K562 (cell line): ENCODE data around the gene PAN2. TPM values are rescaled to one million over a fixed set of nuclear protein-coding genes. Genes with fewer than 3 reads are reported as not detected.

Experiments used
- COPS2 ChIP-seq: fragments of 450-650 bp; conservative IDR thresholded peaks from 2 replicates; pipeline ENCODE4 v1.6.1; 2016; ENCODE audit warnings: mild to moderate bottlenecking, moderate library complexity
- EZH2 ChIP-seq: IDR thresholded peaks from 2 replicates; pipeline ENCODE4 v1.6.1; 2012; ENCODE audit warnings: low read depth, mild to moderate bottlenecking, inconsistent platforms, low read length, borderline replicate concordance
- JUND ChIP-seq, 2 experiments: IDR thresholded peaks; 2 replicates in 1 of 2; 3 replicates in 1 of 2; pipeline ENCODE4 v1.6.1; 2011; ENCODE audit warnings: borderline replicate concordance in 2 of 2, low read depth in 2 of 2, low read length in 2 of 2, improper control_type of control experiment in 1 of 2, missing biosample characterization in 1 of 2, missing genetic modification characterization in 1 of 2, missing genetic modification reagents in 1 of 2
- KLF6 ChIP-seq: fragments of 250-450 bp; sonication (Bioruptor Pico); IDR thresholded peaks from 2 replicates; pipeline ENCODE4 v1.4.0; 2020; ENCODE audit warnings: mild to moderate bottlenecking, moderate library complexity, borderline replicate concordance
- NR1H2 ChIP-seq: sonication (generic); formaldehyde crosslinking; IDR thresholded peaks from 2 replicates; pipeline ENCODE4 v1.4.0; 2020; ENCODE audit warnings: mild to moderate bottlenecking, missing genetic modification reagents
- POLR3G ChIP-seq: IDR thresholded peaks from 2 replicates; pipeline ENCODE4 v1.6.1; 2011; ENCODE audit not compliant: insufficient read length, insufficient replicate concordance; ENCODE audit errors: extremely low read depth
- RB1 ChIP-seq: fragments of 450-650 bp; IDR thresholded peaks from 2 replicates; pipeline ENCODE4 v1.6.1; 2017; ENCODE audit warnings: low read depth, mild to moderate bottlenecking
- RNF2 ChIP-seq: sonication (generic); IDR thresholded peaks from 2 replicates; pipeline ENCODE4 v1.6.1; 2016
- SIX5 ChIP-seq, 2 experiments: IDR thresholded peaks; 2 replicates each; pipeline ENCODE4 v1.6.1; 2011; ENCODE audit warnings: low read length in 2 of 2, borderline replicate concordance in 1 of 2, low read depth in 1 of 2, mild to moderate bottlenecking in 1 of 2, moderate library complexity in 1 of 2; ENCODE audit not compliant: insufficient read depth in 1 of 2
- STAG1 ChIP-seq: sonication (generic); formaldehyde crosslinking; IDR thresholded peaks from 2 replicates; pipeline ENCODE4 v1.5.0; 2020; ENCODE audit warnings: missing genetic modification reagents, borderline replicate concordance
- ZKSCAN1 ChIP-seq: fragments of 150-350 bp; IDR thresholded peaks from 2 replicates; pipeline ENCODE4 v1.6.1; 2016; ENCODE audit warnings: low read depth, low read length
- ZNF134 ChIP-seq: fragments of 250-450 bp; sonication (Bioruptor Pico); conservative IDR thresholded peaks from 2 replicates; pipeline ENCODE4 v1.4.0; 2020
- ZNF232 ChIP-seq: sonication (generic); formaldehyde crosslinking; IDR thresholded peaks from 2 replicates; pipeline ENCODE4 v1.8.0; 2022; ENCODE audit warnings: mild to moderate bottlenecking, missing genetic modification reagents
- ZNF253 ChIP-seq: fragments of 250-450 bp; sonication (Bioruptor Pico); conservative IDR thresholded peaks from 2 replicates; pipeline ENCODE4 v1.6.1; 2021; ENCODE audit warnings: mild to moderate bottlenecking
- ZNF311 ChIP-seq: fragments of 250-450 bp; sonication (Bioruptor Pico); IDR thresholded peaks from 2 replicates; pipeline ENCODE4 v1.4.0; 2020; ENCODE audit warnings: mild to moderate bottlenecking, moderate library complexity
- polyA plus RNA-seq, 8 experiments: library from polyadenylated mRNA; depleted of rRNA in 4 of 8; stranded (reverse) in 5 of 8; unstranded in 3 of 8; fragments of >200 nt; fragmentation: Nextera tagmentation in 2 of 8; fragmentation: Illumina TruSeq in 1 of 8; extraction: Ambion mirVana in 2 of 8; extraction: Trizol in 1 of 8; gene quantifications; 2 replicates each; pipeline versions ENCODE4 v1.2.1 to v1.2.3, GENCODE V29; 2011 to 2014; ENCODE audit warnings: inconsistent platforms in 1 of 8, missing spikeins in 1 of 8
- total RNA-seq, 7 experiments: library from RNA; depleted of rRNA in 6 of 7; stranded (reverse); fragments of >200 nt in 6 of 7; fragmentation: Illumina TruSeq in 2 of 7; extraction: Trizol in 2 of 7; gene quantifications; 2 replicates each; pipeline versions ENCODE4 v1.2.1 to v1.2.3, GENCODE V29; 2011 to 2021; ENCODE audit warnings: low replicate concordance in 1 of 7
- TF ChIP-seq, protein P1 (sequence below): sonication (generic); formaldehyde crosslinking; IDR thresholded peaks from 2 replicates; pipeline ENCODE4 v1.8.0; 2023; ENCODE audit warnings: mild to moderate bottlenecking, missing genetic modification reagents
- TF ChIP-seq, protein P2 (sequence below): fragments of 450-650 bp; formaldehyde crosslinking; IDR thresholded peaks from 2 replicates; pipeline ENCODE4 v1.4.0; 2020; ENCODE audit warnings: mild to moderate bottlenecking, moderate library complexity
- TF ChIP-seq, protein P3 (sequence below): fragments of 250-450 bp; sonication (Bioruptor Pico); IDR thresholded peaks from 2 replicates; pipeline ENCODE4 v1.5.1; 2021; ENCODE audit warnings: mild to moderate bottlenecking
- TF ChIP-seq, protein P4 (sequence below): sonication (generic); formaldehyde crosslinking; IDR thresholded peaks from 2 replicates; pipeline ENCODE4 v1.8.0; 2023; ENCODE audit warnings: mild to moderate bottlenecking, missing genetic modification reagents

PAN2 gene
- total and polyA plus RNA-seq, 9 of the 15 experiments (the other 6 are each of a cell fraction or from before 2014, with no cell fraction given) = 15.0 to 66.1 (median 25.9) TPM

DNA sequence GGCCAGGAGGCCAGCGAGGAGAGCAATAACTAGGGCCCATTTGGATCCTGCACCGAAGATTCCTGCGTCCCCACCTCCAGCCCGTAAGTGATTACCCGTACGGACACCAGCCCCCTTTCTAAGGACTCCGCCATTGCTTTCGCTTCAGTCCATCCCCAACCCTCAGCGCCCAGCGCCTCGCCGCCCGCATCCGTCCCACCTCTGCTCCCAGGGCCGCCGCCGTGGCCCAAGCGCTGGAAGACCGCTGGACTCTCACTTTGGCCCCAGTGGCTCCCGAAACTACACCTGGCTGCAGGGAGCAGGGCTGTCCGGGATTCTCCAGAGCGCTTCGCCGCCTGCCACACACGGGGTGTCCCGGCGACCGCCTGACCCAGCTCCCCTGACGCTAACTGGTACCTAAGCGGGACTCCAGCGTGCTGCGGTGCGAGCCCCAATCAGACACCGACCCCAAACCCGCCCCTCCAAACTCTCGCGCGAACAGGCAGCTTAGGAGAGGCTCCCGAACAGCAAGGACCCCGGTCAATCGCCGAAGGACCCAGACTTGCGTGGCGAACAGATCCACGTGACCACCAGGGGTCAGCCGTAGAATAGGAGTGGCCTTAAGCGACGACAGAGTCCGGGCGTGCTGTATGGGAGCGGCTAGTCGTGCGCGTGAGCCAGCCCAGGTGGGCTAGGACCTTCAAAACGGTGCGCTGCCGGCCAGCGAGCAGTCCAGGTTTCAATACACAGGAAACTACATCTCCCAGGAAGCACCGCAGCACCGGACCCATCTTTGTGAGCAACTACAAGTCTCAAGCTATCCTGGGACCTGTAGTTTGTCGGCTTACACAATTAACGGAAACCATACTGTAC is 18.0 kb downstream of the PAN2 start, which contains the start of gene CNPY2 (continued):
- TF ChIP-seq, protein P1, sequence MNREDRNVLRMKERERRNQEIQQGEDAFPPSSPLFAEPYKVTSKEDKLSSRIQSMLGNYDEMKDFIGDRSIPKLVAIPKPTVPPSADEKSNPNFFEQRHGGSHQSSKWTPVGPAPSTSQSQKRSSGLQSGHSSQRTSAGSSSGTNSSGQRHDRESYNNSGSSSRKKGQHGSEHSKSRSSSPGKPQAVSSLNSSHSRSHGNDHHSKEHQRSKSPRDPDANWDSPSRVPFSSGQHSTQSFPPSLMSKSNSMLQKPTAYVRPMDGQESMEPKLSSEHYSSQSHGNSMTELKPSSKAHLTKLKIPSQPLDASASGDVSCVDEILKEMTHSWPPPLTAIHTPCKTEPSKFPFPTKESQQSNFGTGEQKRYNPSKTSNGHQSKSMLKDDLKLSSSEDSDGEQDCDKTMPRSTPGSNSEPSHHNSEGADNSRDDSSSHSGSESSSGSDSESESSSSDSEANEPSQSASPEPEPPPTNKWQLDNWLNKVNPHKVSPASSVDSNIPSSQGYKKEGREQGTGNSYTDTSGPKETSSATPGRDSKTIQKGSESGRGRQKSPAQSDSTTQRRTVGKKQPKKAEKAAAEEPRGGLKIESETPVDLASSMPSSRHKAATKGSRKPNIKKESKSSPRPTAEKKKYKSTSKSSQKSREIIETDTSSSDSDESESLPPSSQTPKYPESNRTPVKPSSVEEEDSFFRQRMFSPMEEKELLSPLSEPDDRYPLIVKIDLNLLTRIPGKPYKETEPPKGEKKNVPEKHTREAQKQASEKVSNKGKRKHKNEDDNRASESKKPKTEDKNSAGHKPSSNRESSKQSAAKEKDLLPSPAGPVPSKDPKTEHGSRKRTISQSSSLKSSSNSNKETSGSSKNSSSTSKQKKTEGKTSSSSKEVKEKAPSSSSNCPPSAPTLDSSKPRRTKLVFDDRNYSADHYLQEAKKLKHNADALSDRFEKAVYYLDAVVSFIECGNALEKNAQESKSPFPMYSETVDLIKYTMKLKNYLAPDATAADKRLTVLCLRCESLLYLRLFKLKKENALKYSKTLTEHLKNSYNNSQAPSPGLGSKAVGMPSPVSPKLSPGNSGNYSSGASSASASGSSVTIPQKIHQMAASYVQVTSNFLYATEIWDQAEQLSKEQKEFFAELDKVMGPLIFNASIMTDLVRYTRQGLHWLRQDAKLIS (CRISPR knock-in tag) = no peak
- TF ChIP-seq ZNF232 (CRISPR knock-in tag) = peak; percentile 66; the same call in 1 of the 2 replicates
- no peak for TF ChIP-seq ZNF134 (CRISPR knock-in tag)
- TF ChIP-seq SIX5 (IDR thresholded peaks at IDR 0.05; ENCODE audit: borderline replicate concordance in 1 of 2, insufficient read depth in 1 of 2, low read depth in 1 of 2, low read length in 2 of 2) = peak; percentile 96 to 97
- no peak for TF ChIP-seq KLF6 (CRISPR knock-in tag)
- TF ChIP-seq STAG1 (CRISPR knock-in tag) = 0 out of 2 replicates have a peak, but pooled peaks have one; percentile 18
- no peak for TF ChIP-seq POLR3G
- no peak for TF ChIP-seq COPS2
- peak; percentile 32; the same call in 1 of the 2 replicates for TF ChIP-seq JUND (IDR thresholded peaks at IDR 0.05; ENCODE audit: borderline replicate concordance, low read depth, low read length)
- TF ChIP-seq JUND (tag; IDR thresholded peaks at IDR 0.05; ENCODE audit: borderline replicate concordance, low read depth, low read length) = peak; percentile 66; the same call in 1 of the 3 replicates
- no peak for TF ChIP-seq ZNF253 (CRISPR knock-in tag)
- TF ChIP-seq ZKSCAN1 = peak; percentile 44; the same call in 1 of the 2 replicates
- peak; percentile 63; the same call in 1 of the 2 replicates for TF ChIP-seq RB1
- TF ChIP-seq, protein P2, sequence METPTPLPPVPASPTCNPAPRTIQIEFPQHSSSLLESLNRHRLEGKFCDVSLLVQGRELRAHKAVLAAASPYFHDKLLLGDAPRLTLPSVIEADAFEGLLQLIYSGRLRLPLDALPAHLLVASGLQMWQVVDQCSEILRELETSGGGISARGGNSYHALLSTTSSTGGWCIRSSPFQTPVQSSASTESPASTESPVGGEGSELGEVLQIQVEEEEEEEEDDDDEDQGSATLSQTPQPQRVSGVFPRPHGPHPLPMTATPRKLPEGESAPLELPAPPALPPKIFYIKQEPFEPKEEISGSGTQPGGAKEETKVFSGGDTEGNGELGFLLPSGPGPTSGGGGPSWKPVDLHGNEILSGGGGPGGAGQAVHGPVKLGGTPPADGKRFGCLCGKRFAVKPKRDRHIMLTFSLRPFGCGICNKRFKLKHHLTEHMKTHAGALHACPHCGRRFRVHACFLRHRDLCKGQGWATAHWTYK (CRISPR knock-in tag) = 0 out of 2 replicates have a peak, but pooled peaks have one; percentile 21
- no peak for TF ChIP-seq NR1H2 (CRISPR knock-in tag)
- TF ChIP-seq ZNF311 = no peak
- TF ChIP-seq, protein P3, sequence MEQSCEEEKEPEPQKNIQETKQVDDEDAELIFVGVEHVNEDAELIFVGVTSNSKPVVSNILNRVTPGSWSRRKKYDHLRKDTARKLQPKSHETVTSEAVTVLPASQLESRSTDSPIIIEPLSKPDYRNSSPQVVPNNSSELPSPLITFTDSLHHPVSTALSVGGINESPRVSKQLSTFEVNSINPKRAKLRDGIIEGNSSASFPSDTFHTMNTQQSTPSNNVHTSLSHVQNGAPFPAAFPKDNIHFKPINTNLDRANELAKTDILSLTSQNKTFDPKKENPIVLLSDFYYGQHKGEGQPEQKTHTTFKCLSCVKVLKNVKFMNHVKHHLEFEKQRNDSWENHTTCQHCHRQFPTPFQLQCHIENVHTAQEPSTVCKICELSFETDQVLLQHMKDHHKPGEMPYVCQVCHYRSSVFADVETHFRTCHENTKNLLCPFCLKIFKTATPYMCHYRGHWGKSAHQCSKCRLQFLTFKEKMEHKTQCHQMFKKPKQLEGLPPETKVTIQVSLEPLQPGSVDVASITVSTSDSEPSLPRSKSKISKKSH (CRISPR knock-in tag) = no peak
- TF ChIP-seq EZH2 = no peak
- TF ChIP-seq, protein P4, sequence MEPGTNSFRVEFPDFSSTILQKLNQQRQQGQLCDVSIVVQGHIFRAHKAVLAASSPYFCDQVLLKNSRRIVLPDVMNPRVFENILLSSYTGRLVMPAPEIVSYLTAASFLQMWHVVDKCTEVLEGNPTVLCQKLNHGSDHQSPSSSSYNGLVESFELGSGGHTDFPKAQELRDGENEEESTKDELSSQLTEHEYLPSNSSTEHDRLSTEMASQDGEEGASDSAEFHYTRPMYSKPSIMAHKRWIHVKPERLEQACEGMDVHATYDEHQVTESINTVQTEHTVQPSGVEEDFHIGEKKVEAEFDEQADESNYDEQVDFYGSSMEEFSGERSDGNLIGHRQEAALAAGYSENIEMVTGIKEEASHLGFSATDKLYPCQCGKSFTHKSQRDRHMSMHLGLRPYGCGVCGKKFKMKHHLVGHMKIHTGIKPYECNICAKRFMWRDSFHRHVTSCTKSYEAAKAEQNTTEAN (CRISPR knock-in tag) = 0 out of 2 replicates have a peak, but pooled peaks have one; percentile 73
- TF ChIP-seq RNF2 = no peak
